Endodermal cell (in vitro differentiated cells): ENCODE data around the gene NEDD4L. TPM values are rescaled to one million over a fixed set of nuclear protein-coding genes. Genes with fewer than 3 reads are reported as not detected.

Experiments used
- DNase-seq: peaks from one replicate; pipeline ENCODE4 v3.0.0-alpha.2; 2017
- H3K27ac ChIP-seq: 2 replicates; pipeline ENCODE4 v1.5.1; 2013; ENCODE audit warnings: mild to moderate bottlenecking, low read depth, low read length, moderate library complexity
- H3K27me3 ChIP-seq: 2 replicates; pipeline ENCODE4 v1.6.1; 2013; ENCODE audit warnings: mild to moderate bottlenecking, low read length, moderate library complexity; ENCODE audit not compliant: insufficient read depth, control insufficient read depth, poor library complexity, severe bottlenecking
- H3K36me3 ChIP-seq: 2 replicates; pipeline ENCODE4 v1.7.0; 2013; ENCODE audit warnings: mild to moderate bottlenecking, low read length, moderate library complexity; ENCODE audit not compliant: control insufficient read depth, insufficient read depth
- H3K4me1 ChIP-seq: one replicate; pipeline ENCODE4 v1.7.0; 2013; ENCODE audit warnings: low read length; ENCODE audit not compliant: control insufficient read depth, insufficient read depth
- H3K4me3 ChIP-seq: 2 replicates; pipeline ENCODE4 v1.5.1; 2013; ENCODE audit warnings: mild to moderate bottlenecking, low read length, moderate library complexity
- H3K9ac ChIP-seq: 2 replicates; pipeline ENCODE4 v1.6.1; 2013; ENCODE audit warnings: mild to moderate bottlenecking, low read length, moderate library complexity; ENCODE audit not compliant: poor library complexity, severe bottlenecking; ENCODE audit errors: extremely low read depth
- H3K9me3 ChIP-seq: 2 replicates; pipeline ENCODE4 v1.6.1; 2013; ENCODE audit warnings: mild to moderate bottlenecking, low read length, moderate library complexity; ENCODE audit not compliant: control insufficient read depth
- H3K27ac Mint-ChIP-seq: 2 replicates; pipeline ENCODE4 v1.8.0; 2020; ENCODE audit warnings: mixed read lengths
- H3K27me3 Mint-ChIP-seq: 2 replicates; pipeline ENCODE4 v1.8.0; 2021; ENCODE audit warnings: mild to moderate bottlenecking, mixed read lengths; ENCODE audit not compliant: insufficient read depth
- H3K36me3 Mint-ChIP-seq: 2 replicates; pipeline ENCODE4 v1.8.0; 2020; ENCODE audit warnings: low read depth, mixed read lengths
- H3K4me1 Mint-ChIP-seq: 2 replicates; pipeline ENCODE4 v1.8.0; 2020; ENCODE audit warnings: mixed read lengths
- H3K4me3 Mint-ChIP-seq: 2 replicates; pipeline ENCODE4 v1.8.0; 2020; ENCODE audit warnings: mild to moderate bottlenecking, moderate library complexity, mixed read lengths
- H3K9me3 Mint-ChIP-seq: 2 replicates; pipeline ENCODE4 v1.8.0; 2020; ENCODE audit warnings: mild to moderate bottlenecking, mixed read lengths
- WGBS, 2 experiments: methylation state at CpG; one replicate each; pipeline versions ENCODE4 v1.1.5 to v1.1.7; 2013; ENCODE audit warnings: missing lambda C conversion rate in 2 of 2, mixed read lengths in 1 of 2; ENCODE audit not compliant: insufficient coverage in 1 of 2, insufficient read length in 1 of 2; 5-methylcytosine and 5-hydroxymethylcytosine counted together
- total RNA-seq, 2 donors: library from RNA; stranded (reverse); fragmentation: NEBNext Ultra II Directional in 1 of 2; extraction: Animal tissue kit (Norgen Biotek cat#: 25700) in 1 of 2; gene quantifications; 2 replicates in 1 of 2; 3 replicates in 1 of 2; pipeline ENCODE4 v1.2.1, GENCODE V29; 2021
- TF ChIP-seq, protein P1 (sequence below): fragments of 200-600 bp; sonication (generic); conservative IDR thresholded peaks from 2 replicates; pipeline ENCODE4 v1.5.0; 2021; ENCODE audit warnings: antibody characterized with exemption, mild to moderate bottlenecking

NEDD4L gene
- total RNA-seq, 2 donors from 2014 or later, result 70.5 to 75.3 TPM

- Histone ChIP-seq H3K4me3 (no peak overlapping the region), H3K27ac (no peak overlapping the region), H3K27me3 (no peaks in the 10 kb centered on the region), H3K9ac (no peak overlapping the region), H3K36me3 (no peaks in the 10 kb centered on the region), H3K9me3 (no peaks in the 10 kb centered on the region), H3K4me1 (no peaks in the 10 kb centered on the region)
- Mint-ChIP-seq H3K4me1 (peaks cover 11% of the 10 kb centered on the region), H3K9me3 (no peaks in the 10 kb centered on the region), H3K36me3 (peaks cover 6% of the 10 kb centered on the region), H3K27ac (no peak overlapping the region), H3K4me3 (no peak overlapping the region), H3K27me3 (no peaks in the 10 kb centered on the region)
- 87 to 96% methylated on average over 6 of the region's 6 CpGs for WGBS, 2 experiments
- DNase-seq, result no peak
- TF ChIP-seq, protein P1, sequence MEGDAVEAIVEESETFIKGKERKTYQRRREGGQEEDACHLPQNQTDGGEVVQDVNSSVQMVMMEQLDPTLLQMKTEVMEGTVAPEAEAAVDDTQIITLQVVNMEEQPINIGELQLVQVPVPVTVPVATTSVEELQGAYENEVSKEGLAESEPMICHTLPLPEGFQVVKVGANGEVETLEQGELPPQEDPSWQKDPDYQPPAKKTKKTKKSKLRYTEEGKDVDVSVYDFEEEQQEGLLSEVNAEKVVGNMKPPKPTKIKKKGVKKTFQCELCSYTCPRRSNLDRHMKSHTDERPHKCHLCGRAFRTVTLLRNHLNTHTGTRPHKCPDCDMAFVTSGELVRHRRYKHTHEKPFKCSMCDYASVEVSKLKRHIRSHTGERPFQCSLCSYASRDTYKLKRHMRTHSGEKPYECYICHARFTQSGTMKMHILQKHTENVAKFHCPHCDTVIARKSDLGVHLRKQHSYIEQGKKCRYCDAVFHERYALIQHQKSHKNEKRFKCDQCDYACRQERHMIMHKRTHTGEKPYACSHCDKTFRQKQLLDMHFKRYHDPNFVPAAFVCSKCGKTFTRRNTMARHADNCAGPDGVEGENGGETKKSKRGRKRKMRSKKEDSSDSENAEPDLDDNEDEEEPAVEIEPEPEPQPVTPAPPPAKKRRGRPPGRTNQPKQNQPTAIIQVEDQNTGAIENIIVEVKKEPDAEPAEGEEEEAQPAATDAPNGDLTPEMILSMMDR, result no peak
Measured at GRCh38 chr18:58162127-58162526, 118.1 kb downstream of the NEDD4L start.

DNA sequence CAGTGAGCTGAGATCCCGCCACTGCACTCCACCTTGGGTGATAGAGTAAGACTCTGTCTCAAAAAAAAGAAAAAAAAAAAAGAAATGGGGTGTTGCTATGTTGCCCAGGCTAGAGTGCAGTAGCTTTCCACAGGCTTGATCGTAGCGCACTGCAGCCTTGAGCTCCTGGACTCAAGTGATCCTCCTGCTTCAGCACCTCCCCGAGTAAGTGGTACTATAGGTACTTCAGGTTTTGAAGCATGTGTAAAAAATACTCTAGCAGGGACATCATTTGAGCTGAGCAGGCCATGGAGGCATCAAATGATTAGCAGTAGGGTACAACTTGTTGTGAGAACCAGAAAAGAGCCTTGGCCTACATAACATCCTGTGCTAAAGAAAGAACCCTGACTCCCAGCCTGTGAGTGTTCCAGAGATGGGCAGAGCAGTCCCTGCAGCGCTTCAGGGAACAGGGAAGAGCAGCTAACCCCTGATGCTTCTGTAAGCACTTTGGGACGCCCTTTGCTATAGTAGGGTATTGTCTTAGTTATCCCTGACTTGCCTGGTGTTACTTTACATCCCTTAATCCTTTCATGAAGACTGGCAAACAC, 119.1 kb downstream of the NEDD4L start:
- Mint-ChIP-seq H3K4me1 (peaks cover 11% of the 10 kb centered on the region), H3K36me3 (peaks cover 8% of the 10 kb centered on the region), H3K27ac (no peak overlapping the region), H3K9me3 (no peaks in the 10 kb centered on the region), H3K4me3 (no peak overlapping the region), H3K27me3 (no peaks in the 10 kb centered on the region)
- no peak overlapping the region for H3K27ac ChIP-seq
- H3K9me3 ChIP-seq, result no peaks in the 10 kb centered on the region
- H3K9ac ChIP-seq, result no peak overlapping the region
- H3K4me1 ChIP-seq, result no peaks in the 10 kb centered on the region
- no peaks in the 10 kb centered on the region for H3K36me3 ChIP-seq
- H3K27me3 ChIP-seq, result no peaks in the 10 kb centered on the region
- H3K4me3 ChIP-seq, result no peak overlapping the region
- 94 to 98% methylated on average over 5 to 6 of the region's 6 CpGs for WGBS, 2 experiments
- TF ChIP-seq, protein P1, result no peak
- no peak for DNase-seq

DNA sequence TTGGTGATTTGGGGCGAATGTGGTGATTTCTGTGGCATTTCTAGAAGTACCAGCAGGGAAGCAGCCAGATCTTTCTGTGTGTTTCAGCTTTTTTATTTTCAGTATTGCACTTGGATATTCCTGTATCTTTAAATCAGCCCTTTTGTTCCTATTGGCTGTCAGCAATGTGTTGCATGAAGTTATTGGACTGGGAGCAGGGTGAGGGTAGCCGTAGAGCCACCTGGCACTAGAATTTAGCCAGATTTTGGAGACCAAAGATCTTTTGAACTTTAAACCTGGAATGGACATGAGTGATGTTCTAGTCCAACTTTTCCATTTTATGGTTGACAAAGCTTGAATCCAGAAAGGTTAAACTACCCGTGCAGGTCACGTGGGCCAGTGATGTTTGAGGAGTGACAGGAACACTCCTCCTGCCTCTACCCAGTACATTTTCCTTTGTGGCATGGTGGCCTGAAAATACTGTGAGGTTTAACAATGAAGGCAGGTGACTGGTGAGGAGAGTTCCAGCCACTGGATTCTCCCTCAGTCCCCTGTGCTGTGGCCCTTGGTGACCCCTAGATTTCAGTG, 122.3 kb downstream of the NEDD4L start:
- Histone ChIP-seq H3K36me3 (peaks cover under 1% of the 10 kb centered on the region), H3K27ac (no peak overlapping the region), H3K9me3 (no peaks in the 10 kb centered on the region), H3K27me3 (no peaks in the 10 kb centered on the region), H3K9ac (no peak overlapping the region), H3K4me1 (no peaks in the 10 kb centered on the region), H3K4me3 (no peak overlapping the region)
- H3K4me3 Mint-ChIP-seq, result no peak overlapping the region
- no peaks in the 10 kb centered on the region for H3K27me3 Mint-ChIP-seq
- H3K9me3 Mint-ChIP-seq, result no peaks in the 10 kb centered on the region
- no peak for DNase-seq
- peaks cover 4% of the 10 kb centered on the region for H3K4me1 Mint-ChIP-seq
- TF ChIP-seq, protein P1, result no peak
- no peak overlapping the region for H3K27ac Mint-ChIP-seq
- peaks cover 21% of the 10 kb centered on the region for H3K36me3 Mint-ChIP-seq
- 89 to 94% methylated on average over 4 of the region's 4 CpGs for WGBS, 2 experiments
